ENCODE measurements around the gene LUM.

DNA sequence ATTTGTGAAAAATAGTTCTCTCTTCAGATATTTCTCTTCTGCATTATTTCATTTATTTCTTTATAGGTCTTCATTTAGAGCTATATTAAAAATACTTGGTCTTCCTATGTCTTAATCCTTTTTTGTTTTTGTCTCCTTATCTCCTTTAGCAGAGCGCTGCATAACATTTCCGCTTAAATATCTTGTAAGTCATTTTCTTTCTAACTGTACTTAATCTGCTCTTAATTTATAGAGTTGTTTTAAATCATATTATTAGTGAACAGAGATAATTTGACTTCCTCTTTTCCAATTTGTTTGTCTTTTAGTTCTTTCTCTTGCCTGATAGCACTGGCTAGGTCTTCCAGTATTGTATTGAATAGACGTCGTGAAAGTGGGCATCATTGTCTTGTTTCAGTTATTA lies 18.0 kb downstream of the LUM start:
- TF ChIP-seq POLR2A (IDR thresholded peaks at IDR 0.05) (no peak), CTCF (IDR thresholded peaks at IDR 0.05) (no peak)

Measured in testis (tissue), 2 donors.